ENCODE results near the gene ADK.
"Not testable (repeated sequence)": the region's sequence is repeated elsewhere in the genome, so short reads cannot be mapped to it uniquely, and the experiment has no call there.

The ADK gene

GRCh38 chr10:74573497-74573896 lies 422.5 kb downstream of the ADK start:
- DNase-seq = not testable (repeated sequence)

GRCh38 chr10:74575191-74575720 lies 424.2 kb downstream of the ADK start:
- no peak for DNase-seq

GRCh38 chr10:74575912-74576311 lies 424.9 kb downstream of the ADK start:
- no peak for DNase-seq

GRCh38 chr10:74576586-74576985 lies 425.6 kb downstream of the ADK start:
- DNase-seq = no peak

GRCh38 chr10:74580438-74580837 lies 429.4 kb downstream of the ADK start:
- not testable (repeated sequence) for DNase-seq

GRCh38 chr10:74582566-74582965 lies 431.5 kb downstream of the ADK start:
- DNase-seq = no peak

GRCh38 chr10:74585231-74586087 lies 434.4 kb downstream of the ADK start:
- no peak for DNase-seq

- no peak for DNase-seq
Measured at GRCh38 chr10:74586088-74586585, 435.1 kb downstream of the ADK start.

- no peak for DNase-seq
Measured at GRCh38 chr10:74587109-74587854, 436.3 kb downstream of the ADK start.

- no peak for DNase-seq
Measured at GRCh38 chr10:74589226-74589673, 438.2 kb downstream of the ADK start.

GRCh38 chr10:74589851-74590250 lies 438.8 kb downstream of the ADK start:
- no peak for DNase-seq

- no peak for DNase-seq
Measured at GRCh38 chr10:74593470-74593869, 442.4 kb downstream of the ADK start.

- DNase-seq = no peak
Measured at GRCh38 chr10:74596713-74597112, 445.7 kb downstream of the ADK start.

GRCh38 chr10:74598891-74599566 lies 448.0 kb downstream of the ADK start:
- no peak for DNase-seq

GRCh38 chr10:74599672-74600071 lies 448.7 kb downstream of the ADK start:
- DNase-seq = no peak

GRCh38 chr10:74600170-74600569 lies 449.1 kb downstream of the ADK start:
- DNase-seq = no peak

GRCh38 chr10:74602576-74602975 lies 451.6 kb downstream of the ADK start:
- no peak for DNase-seq

GRCh38 chr10:74610299-74610698 lies 459.3 kb downstream of the ADK start:
- no peak for DNase-seq

GRCh38 chr10:74612195-74612594 lies 461.2 kb downstream of the ADK start:
- DNase-seq = no peak

GRCh38 chr10:74620626-74621025 lies 469.6 kb downstream of the ADK start:
- DNase-seq = no peak

GRCh38 chr10:74623786-74624185 lies 472.8 kb downstream of the ADK start:
- no peak for DNase-seq

GRCh38 chr10:74624501-74624900 lies 473.5 kb downstream of the ADK start:
- no peak for DNase-seq

GRCh38 chr10:74628136-74628535 lies 477.1 kb downstream of the ADK start:
- DNase-seq = no peak
